K562 (cell line): ENCODE data around the gene ZCCHC9.

Source experiments
- ARID2 ChIP-seq: fragments of 450-650 bp; IDR thresholded peaks from 2 replicates; pipeline ENCODE4 v1.6.1; 2017; ENCODE audit warnings: antibody characterized with exemption, mild to moderate bottlenecking
- BRCA1 ChIP-seq, 2 experiments: fragments of 450-650 bp in 1 of 2; sonication (generic) in 1 of 2; formaldehyde crosslinking in 1 of 2; IDR thresholded peaks; 2 replicates each; pipeline versions ENCODE4 v1.5.0 to v1.6.1; 2017 to 2020; ENCODE audit warnings: mild to moderate bottlenecking in 1 of 2, missing genetic modification reagents in 1 of 2
- CHD4 ChIP-seq: fragments of 200-600 bp; sonication (generic); IDR thresholded peaks from 3 replicates; pipeline ENCODE4 v1.6.1; 2012; ENCODE audit warnings: low read depth, mild to moderate bottlenecking, mixed read lengths, low read length, inconsistent platforms; ENCODE audit not compliant: insufficient read depth, insufficient replicate concordance, poor library complexity, severe bottlenecking
- CTCF ChIP-seq, 3 experiments: IDR thresholded peaks in 2 of 3; conservative IDR thresholded peaks in 1 of 3; 2 replicates each; pipeline ENCODE4 v1.5.1; 2011 to 2012; ENCODE audit warnings: low read length in 3 of 3, mild to moderate bottlenecking in 3 of 3, control low read depth in 2 of 3, improper control_type of control experiment in 1 of 3, inconsistent platforms in 1 of 3, low read depth in 1 of 3, mixed read lengths in 1 of 3, moderate library complexity in 1 of 3; ENCODE audit not compliant: insufficient read depth in 2 of 3
- ESRRA ChIP-seq: fragments of 450-650 bp; IDR thresholded peaks from 2 replicates; pipeline ENCODE4 v1.6.1; 2014; ENCODE audit warnings: low read depth, mild to moderate bottlenecking, moderate library complexity, borderline replicate concordance
- POLR2A ChIP-seq: fragments of 450-650 bp; conservative IDR thresholded peaks from 2 replicates; pipeline ENCODE4 v1.6.1; 2016
- RAD21 ChIP-seq, 2 experiments: fragments of 250-450 bp in 1 of 2; fragments of 450-650 bp in 1 of 2; sonication (Bioruptor Pico) in 1 of 2; formaldehyde crosslinking in 1 of 2; IDR thresholded peaks in 1 of 2; conservative IDR thresholded peaks in 1 of 2; 2 replicates each; pipeline versions ENCODE4 v1.4.0 to v1.8.0; 2020 to 2022; ENCODE audit warnings: mild to moderate bottlenecking in 2 of 2, moderate library complexity in 1 of 2
- SAFB2 ChIP-seq: fragments of 200-400 bp; formaldehyde crosslinking; IDR thresholded peaks from 2 replicates; pipeline ENCODE4 v1.6.1; 2018; ENCODE audit warnings: borderline replicate concordance, low read length, low read depth, moderate library complexity; ENCODE audit not compliant: severe bottlenecking
- ZBTB34 ChIP-seq: fragments of 250-450 bp; sonication (Bioruptor Pico); IDR thresholded peaks from 2 replicates; pipeline ENCODE4 v1.8.0; 2021; ENCODE audit warnings: mild to moderate bottlenecking, moderate library complexity
- ZKSCAN1 ChIP-seq: fragments of 150-350 bp; IDR thresholded peaks from 2 replicates; pipeline ENCODE4 v1.6.1; 2016; ENCODE audit warnings: low read depth, low read length
- ZNF133 ChIP-seq: fragments of 250-450 bp; sonication (Bioruptor Pico); IDR thresholded peaks from 2 replicates; pipeline ENCODE4 v1.4.0; 2020; ENCODE audit warnings: mild to moderate bottlenecking

- TF ChIP-seq SAFB2: no peak
- TF ChIP-seq CTCF (IDR thresholded peaks at IDR 0.05 in 2 of 3, conservative IDR thresholded peaks at IDR 0.05 in 1 of 3; ENCODE audit: insufficient read depth in 2 of 3, low read depth in 1 of 3, low read length in 3 of 3): no peak
- TF ChIP-seq ZKSCAN1: no peak
- no peak for TF ChIP-seq RAD21 (CRISPR knock-in tag; conservative IDR thresholded peaks at IDR 0.05 in 1 of 2, IDR thresholded peaks at IDR 0.05 in 1 of 2)
- no peak for TF ChIP-seq CHD4
- TF ChIP-seq ZNF133: no peak
- no peak for TF ChIP-seq ZBTB34 (CRISPR knock-in tag)
- no peak for TF ChIP-seq POLR2A
- no peak for TF ChIP-seq ARID2
- no peak for TF ChIP-seq BRCA1 (IDR thresholded peaks at IDR 0.05)
- TF ChIP-seq BRCA1 (CRISPR knock-in tag; IDR thresholded peaks at IDR 0.05): no peak
- TF ChIP-seq ESRRA: no peak
Measured at GRCh38 chr5:81335946-81336345, 34.6 kb downstream of the ZCCHC9 start.
